Measurements from ENCODE around the gene TRAPPC10. TPM values are rescaled to one million over a fixed set of nuclear protein-coding genes. Genes with fewer than 3 reads are reported as not detected.

Gene TRAPPC10
- total and polyA plus RNA-seq, 10 of the 15 experiments (the other 5 are each of a cell fraction or from before 2014, with no cell fraction given): 1.1 to 39.6 (median 28.2) TPM

DNA sequence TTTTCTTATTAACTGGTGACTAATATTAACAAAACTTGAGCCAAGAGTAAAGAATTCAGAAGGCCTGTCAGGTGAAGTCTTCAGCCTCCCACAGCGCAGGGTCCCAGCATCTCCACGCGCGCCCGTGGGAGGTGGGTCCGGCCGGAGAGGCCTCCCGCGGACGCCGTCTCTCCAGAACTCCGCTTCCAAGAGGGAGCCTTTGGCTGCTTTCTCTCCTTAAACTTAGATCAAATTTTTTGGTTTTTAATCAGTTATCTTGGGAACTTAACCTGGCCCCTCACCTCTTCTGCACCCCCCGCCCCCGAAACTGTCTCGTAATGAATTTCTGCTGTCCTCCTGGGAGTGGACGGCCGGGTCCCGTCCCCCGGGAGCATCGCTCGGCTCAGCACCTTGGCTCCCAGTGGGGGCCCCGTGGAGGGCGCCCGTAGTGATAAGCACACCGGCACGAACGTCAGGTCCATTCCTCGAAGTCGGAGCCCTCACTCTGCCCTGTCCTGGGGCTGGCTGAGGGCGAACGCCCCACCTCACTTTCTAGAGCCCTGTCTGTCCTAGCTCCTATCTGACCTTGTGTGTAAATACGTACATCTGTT is 29.5 kb upstream of the TRAPPC10 start (continued):
- TF ChIP-seq, protein P1, sequence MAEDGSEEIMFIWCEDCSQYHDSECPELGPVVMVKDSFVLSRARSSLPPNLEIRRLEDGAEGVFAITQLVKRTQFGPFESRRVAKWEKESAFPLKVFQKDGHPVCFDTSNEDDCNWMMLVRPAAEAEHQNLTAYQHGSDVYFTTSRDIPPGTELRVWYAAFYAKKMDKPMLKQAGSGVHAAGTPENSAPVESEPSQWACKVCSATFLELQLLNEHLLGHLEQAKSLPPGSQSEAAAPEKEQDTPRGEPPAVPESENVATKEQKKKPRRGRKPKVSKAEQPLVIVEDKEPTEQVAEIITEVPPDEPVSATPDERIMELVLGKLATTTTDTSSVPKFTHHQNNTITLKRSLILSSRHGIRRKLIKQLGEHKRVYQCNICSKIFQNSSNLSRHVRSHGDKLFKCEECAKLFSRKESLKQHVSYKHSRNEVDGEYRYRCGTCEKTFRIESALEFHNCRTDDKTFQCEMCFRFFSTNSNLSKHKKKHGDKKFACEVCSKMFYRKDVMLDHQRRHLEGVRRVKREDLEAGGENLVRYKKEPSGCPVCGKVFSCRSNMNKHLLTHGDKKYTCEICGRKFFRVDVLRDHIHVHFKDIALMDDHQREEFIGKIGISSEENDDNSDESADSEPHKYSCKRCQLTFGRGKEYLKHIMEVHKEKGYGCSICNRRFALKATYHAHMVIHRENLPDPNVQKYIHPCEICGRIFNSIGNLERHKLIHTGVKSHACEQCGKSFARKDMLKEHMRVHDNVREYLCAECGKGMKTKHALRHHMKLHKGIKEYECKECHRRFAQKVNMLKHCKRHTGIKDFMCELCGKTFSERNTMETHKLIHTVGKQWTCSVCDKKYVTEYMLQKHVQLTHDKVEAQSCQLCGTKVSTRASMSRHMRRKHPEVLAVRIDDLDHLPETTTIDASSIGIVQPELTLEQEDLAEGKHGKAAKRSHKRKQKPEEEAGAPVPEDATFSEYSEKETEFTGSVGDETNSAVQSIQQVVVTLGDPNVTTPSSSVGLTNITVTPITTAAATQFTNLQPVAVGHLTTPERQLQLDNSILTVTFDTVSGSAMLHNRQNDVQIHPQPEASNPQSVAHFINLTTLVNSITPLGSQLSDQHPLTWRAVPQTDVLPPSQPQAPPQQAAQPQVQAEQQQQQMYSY (CRISPR knock-in tag; IDR thresholded peaks at IDR 0.05): no peak
- no peak for TF ChIP-seq ESRRA (IDR thresholded peaks at IDR 0.05; ENCODE audit: low read length)
- no peak for TF ChIP-seq POLR2AphosphoS5 (IDR thresholded peaks at IDR 0.05; ENCODE audit: low read length)
- no peak for TF ChIP-seq RFX5 (IDR thresholded peaks at IDR 0.05; ENCODE audit: low read depth, low read length)
- TF ChIP-seq KAT2A (conservative IDR thresholded peaks at IDR 0.05; ENCODE audit: control insufficient read depth, low read depth, low read length): no peak
- no peak for TF ChIP-seq NFXL1 (IDR thresholded peaks at IDR 0.05; ENCODE audit: borderline replicate concordance)

DNA sequence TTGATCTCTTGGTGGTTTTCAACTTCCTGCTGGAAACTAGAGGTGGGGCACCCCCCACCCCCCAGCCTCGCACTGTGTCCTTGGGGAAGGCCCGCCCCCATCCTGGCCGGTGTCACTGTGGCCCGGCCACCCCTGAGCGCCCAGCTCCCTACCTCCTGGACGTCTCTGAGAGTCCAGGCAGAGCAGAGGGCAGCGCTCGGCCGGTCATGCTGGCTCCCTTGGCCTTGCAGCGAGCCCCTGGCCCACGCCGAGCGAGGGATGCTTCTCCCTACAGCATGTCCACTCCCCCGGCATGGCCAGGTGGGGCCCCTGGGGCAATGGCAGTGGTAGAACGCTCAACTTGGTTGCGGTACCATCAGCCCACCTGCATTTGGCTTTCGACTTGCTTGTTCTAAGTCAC is 28.7 kb upstream of the TRAPPC10 start:
- ATAC-seq (no peak), DNase-seq (ENCODE audit: low read depth, low spot score) (no peak), FAIRE-seq (no peak)
- Histone ChIP-seq H3K27me3 (replicated peaks in 1 of 2; ENCODE audit: control insufficient read depth in 2 of 2, insufficient read depth in 2 of 2, low read length in 1 of 2) (no peaks in the 10 kb centered on the region), H3K4me2 (ENCODE audit: control insufficient read depth, insufficient read depth) (no peak overlapping the region), H3K4me3 (no peak overlapping the region), H3K9ac (ENCODE audit: control insufficient read depth, insufficient read depth, low read length) (no peak overlapping the region), H2AFZ (ENCODE audit: control insufficient read depth, low read depth, low read length) (no peak overlapping the region), H3K27ac (ENCODE audit: control insufficient read depth, insufficient read depth) (no peak overlapping the region), H3K9me3 (replicated peaks; ENCODE audit: control insufficient read depth, insufficient read depth, low read length) (no peaks in the 10 kb centered on the region), H3K79me2 (ENCODE audit: control insufficient read depth, insufficient read depth, low read length) (no peaks in the 10 kb centered on the region), H3K36me3 (ENCODE audit: control insufficient read depth in 2 of 2, insufficient read depth in 2 of 2, low read length in 1 of 2) (peaks cover 6 to 9% of the 10 kb centered on the region in 2 experiments; a peak in 3 of 4 replicates), H4K20me1 (ENCODE audit: control insufficient read depth, insufficient read depth) (no peaks in the 10 kb centered on the region), H3K4me1 (ENCODE audit: control insufficient read depth, insufficient read depth, low read length) (no peaks in the 10 kb centered on the region)
- RAD21 ChIA-PET (ENCODE audit: unreplicated experiment): no interaction called here
- in situ Hi-C loops (cut with MboI) (no loop called here), intact Hi-C loops (cut with micrococcal nuclease; ENCODE audit: unreplicated experiment) (no loop called here)
- BruUV-seq (replicated peaks): no TSS peak
- SMC1A ChIA-PET (ENCODE audit: uncharacterized antibody, unreplicated experiment): interaction anchor here (0.6 kb wide), 1 partner anchor 44 kb away, joined by 3 read pairs; no protein-coding TSS in a partner anchor
- WGBS (ENCODE audit: insufficient coverage, insufficient replicate concordance, low lambda C conversion rate, missing lambda C conversion rate): 92% methylated on average over 10 of the region's 17 CpGs
- POLR2A ChIA-PET: no interaction called here
- CTCF ChIA-PET: no interaction called here
- no peak for TF ChIP-seq ZNF622 (IDR thresholded peaks at IDR 0.05)
- peak; percentile 54; the same call in 1 of the 2 replicates for TF ChIP-seq POLR2AphosphoS2 (IDR thresholded peaks at IDR 0.05; ENCODE audit: low read depth, low read length)
- TF ChIP-seq POLR2A (IDR thresholded peaks at IDR 0.05; ENCODE audit: low read depth, low read length): peak; percentile 4; the same call in 1 of the 2 replicates

Data from GM12878 (cell line).